ENCODE results near the gene CCNY. TPM values are rescaled to one million over a fixed set of nuclear protein-coding genes. Genes with fewer than 3 reads are reported as not detected.

CCNY gene
- total RNA-seq, 2 donors from 2014 or later: 40.1 to 84.6 TPM

DNA sequence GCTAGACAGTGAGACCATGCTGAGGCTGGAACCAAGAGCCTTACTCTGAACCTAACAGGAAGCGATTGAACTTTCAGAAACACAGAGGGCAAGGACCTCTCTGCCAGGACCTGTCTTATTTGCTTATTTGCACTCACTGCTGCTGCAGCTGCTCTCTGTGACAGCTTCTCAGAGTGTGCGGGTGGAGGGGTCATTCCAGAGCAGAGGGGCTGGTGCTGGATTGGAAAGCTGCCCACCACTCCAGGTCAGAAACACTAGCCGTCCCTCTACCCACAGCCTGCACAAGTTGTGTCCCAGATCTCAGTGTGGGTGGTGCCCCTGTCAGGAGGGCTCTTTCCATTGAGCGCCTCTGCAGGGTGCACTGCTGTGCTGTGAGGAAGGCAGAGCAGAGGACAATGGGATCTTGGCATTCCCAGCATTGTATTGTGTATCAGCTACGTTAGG lies 126.2 kb downstream of the CCNY start:
- TF ChIP-seq, protein P1, sequence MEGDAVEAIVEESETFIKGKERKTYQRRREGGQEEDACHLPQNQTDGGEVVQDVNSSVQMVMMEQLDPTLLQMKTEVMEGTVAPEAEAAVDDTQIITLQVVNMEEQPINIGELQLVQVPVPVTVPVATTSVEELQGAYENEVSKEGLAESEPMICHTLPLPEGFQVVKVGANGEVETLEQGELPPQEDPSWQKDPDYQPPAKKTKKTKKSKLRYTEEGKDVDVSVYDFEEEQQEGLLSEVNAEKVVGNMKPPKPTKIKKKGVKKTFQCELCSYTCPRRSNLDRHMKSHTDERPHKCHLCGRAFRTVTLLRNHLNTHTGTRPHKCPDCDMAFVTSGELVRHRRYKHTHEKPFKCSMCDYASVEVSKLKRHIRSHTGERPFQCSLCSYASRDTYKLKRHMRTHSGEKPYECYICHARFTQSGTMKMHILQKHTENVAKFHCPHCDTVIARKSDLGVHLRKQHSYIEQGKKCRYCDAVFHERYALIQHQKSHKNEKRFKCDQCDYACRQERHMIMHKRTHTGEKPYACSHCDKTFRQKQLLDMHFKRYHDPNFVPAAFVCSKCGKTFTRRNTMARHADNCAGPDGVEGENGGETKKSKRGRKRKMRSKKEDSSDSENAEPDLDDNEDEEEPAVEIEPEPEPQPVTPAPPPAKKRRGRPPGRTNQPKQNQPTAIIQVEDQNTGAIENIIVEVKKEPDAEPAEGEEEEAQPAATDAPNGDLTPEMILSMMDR (IDR thresholded peaks at IDR 0.05): no peak
- Histone ChIP-seq H3K4me3 (no peak overlapping the region), H3K27ac (no peak overlapping the region), H3K27me3 (replicated peaks; ENCODE audit: insufficient read depth) (no peaks in the 10 kb centered on the region), H3K36me3 (no peaks in the 10 kb centered on the region), H3K4me1 (ENCODE audit: control insufficient read depth in 1 of 2, low read depth in 2 of 2) (peaks cover 16 to 62% of the 10 kb centered on the region in 2 donors), H3K9me3 (no peaks in the 10 kb centered on the region)
- DNase-seq (ENCODE audit: low spot score) (no peak), ATAC-seq (ENCODE audit: insufficient number of reproducible peaks, low FRiP score, low read depth) (no peak)

DNA sequence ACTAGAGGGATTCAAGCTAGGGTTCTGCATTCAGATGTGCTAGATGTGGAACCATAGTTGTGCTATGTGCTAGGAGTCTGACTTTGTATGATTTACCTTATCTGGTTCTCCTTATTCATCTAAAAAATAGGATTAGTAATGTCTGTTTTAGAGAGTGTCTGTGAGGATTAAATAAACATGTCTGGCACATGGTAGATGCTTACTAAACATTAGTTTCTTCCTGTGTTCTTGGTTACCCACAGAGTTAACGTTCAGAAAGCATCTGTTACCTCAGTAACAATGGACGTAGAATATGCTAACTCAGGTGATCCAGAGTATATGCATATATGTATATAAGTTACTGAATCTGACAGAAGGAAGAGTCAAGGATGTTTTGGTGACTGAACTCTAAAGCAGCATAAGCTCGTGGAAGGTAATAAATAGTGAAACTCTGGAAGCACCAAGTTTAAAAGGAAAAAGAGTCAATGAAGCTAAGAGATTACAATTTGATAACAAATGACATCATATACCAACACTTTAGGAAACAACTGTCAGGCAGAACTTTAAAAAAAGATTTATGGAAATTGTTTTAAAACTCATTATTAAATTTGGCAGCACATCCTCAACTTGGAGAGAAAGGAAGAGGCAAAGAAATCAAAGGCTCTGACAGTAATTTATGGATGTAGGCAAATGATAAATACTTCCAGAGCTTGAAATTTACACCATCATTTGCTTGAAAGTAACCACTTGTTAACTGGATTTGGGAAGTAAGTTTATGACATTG lies 127.0 kb downstream of the CCNY start:
- Histone ChIP-seq H3K27ac (no peak overlapping the region), H3K4me3 (no peak overlapping the region), H3K9me3 (no peaks in the 10 kb centered on the region), H3K4me1 (ENCODE audit: control insufficient read depth in 1 of 2, low read depth in 2 of 2) (peaks cover 12 to 62% of the 10 kb centered on the region in 2 donors), H3K36me3 (no peaks in the 10 kb centered on the region), H3K27me3 (replicated peaks; ENCODE audit: insufficient read depth) (no peaks in the 10 kb centered on the region)
- TF ChIP-seq, protein P1 (IDR thresholded peaks at IDR 0.05): no peak
- no peak for ATAC-seq (ENCODE audit: insufficient number of reproducible peaks, low FRiP score, low read depth)
- no peak for DNase-seq (ENCODE audit: low spot score)

DNA sequence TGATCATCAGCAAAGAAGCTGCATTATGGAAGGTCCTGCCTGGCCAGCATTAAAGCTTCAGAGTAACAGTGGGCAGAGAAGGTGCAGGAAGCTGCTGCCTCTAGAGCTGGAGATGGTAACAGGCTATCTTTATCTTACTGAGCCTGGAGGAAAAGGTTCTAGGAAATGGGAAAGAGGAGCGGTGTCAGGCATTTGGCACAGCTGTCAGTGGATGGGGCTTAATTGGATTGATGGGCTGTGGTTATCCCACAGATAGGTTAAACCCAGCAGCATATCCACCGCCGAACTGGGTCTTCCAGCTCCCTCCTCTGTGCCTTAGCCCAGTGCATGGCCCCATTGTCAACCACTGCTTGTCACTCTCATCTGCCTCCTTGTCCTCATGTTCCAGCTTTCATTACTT lies 127.6 kb downstream of the CCNY start:
- ATAC-seq (ENCODE audit: insufficient number of reproducible peaks, low FRiP score, low read depth): no peak
- peaks cover 12 to 62% of the 10 kb centered on the region in 2 donors for H3K4me1 ChIP-seq (ENCODE audit: control insufficient read depth in 1 of 2, low read depth in 2 of 2)
- H3K4me3 ChIP-seq: no peak overlapping the region
- no peak for DNase-seq (ENCODE audit: low spot score)
- no peaks in the 10 kb centered on the region for H3K27me3 ChIP-seq (replicated peaks; ENCODE audit: insufficient read depth)
- TF ChIP-seq, protein P1 (IDR thresholded peaks at IDR 0.05): no peak
- no peaks in the 10 kb centered on the region for H3K36me3 ChIP-seq
- no peaks in the 10 kb centered on the region for H3K9me3 ChIP-seq
- H3K27ac ChIP-seq: no peak overlapping the region

DNA sequence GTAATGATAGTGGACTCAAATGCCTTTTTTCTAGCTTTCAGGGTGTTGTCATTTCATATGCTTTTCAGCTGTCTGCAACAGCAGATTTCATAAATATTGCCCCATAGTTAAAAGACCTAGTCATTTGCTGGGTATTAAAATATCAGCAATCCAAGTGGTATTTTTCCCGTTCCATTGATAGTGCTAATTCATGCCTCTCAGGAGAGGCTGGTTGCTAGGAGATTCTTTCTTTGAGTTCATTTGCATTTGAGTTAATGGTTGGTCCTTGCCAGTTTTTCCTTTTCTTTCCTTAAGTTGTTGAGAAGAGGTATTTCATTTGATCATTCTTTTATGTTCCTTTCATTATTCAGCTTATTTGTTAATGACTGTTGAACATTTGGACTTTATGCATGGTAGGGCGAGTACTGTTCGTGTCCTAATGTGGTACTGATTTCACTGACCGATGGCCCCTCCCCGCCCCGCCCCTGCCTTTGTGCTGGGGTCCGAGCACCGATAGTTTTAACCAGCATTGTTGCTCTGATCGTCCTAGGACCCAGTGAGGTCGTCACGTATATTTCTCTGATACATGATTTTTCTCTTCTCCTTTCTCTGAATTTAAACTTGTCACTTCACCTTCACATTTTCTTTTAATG lies 128.6 kb downstream of the CCNY start:
- ATAC-seq (ENCODE audit: insufficient number of reproducible peaks, low FRiP score, low read depth): no peak
- no peak for DNase-seq (ENCODE audit: low spot score)
- peaks cover 12 to 60% of the 10 kb centered on the region in 2 donors for H3K4me1 ChIP-seq (ENCODE audit: control insufficient read depth in 1 of 2, low read depth in 2 of 2)
- no peak overlapping the region for H3K27ac ChIP-seq
- no peaks in the 10 kb centered on the region for H3K36me3 ChIP-seq
- TF ChIP-seq, protein P1 (IDR thresholded peaks at IDR 0.05): no peak
- H3K27me3 ChIP-seq (replicated peaks; ENCODE audit: insufficient read depth): no peaks in the 10 kb centered on the region
- no peak overlapping the region for H3K4me3 ChIP-seq
- no peaks in the 10 kb centered on the region for H3K9me3 ChIP-seq

DNA sequence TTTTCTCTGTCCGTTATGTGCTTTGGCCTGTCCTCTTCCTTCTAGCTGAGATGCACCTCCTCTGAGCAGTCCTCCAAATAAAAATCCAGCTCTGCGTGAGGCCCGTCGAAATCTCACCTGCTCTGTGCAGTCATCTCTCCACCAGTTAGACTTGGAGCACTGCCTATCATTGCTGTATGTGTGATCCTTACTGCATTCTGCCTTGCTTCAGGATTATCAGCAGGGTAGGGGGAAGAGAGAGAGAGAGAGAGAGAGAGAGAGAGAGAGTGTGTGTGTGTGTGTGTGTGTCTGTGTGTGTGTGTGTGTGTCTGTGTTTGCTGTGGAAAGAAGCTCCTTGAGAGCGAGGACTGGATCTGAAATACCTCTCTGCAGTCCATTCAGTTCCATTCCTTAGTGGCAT lies 129.4 kb downstream of the CCNY start:
- TF ChIP-seq, protein P1 (IDR thresholded peaks at IDR 0.05): no peak
- ATAC-seq (ENCODE audit: insufficient number of reproducible peaks, low FRiP score, low read depth): no peak

More for the DNA sequence above, 129.4 kb downstream of the CCNY start:
- H3K4me1 ChIP-seq (ENCODE audit: control insufficient read depth in 1 of 2, low read depth in 2 of 2): peaks cover 12 to 58% of the 10 kb centered on the region in 2 donors
- H3K27me3 ChIP-seq (replicated peaks; ENCODE audit: insufficient read depth): no peaks in the 10 kb centered on the region
- no peak overlapping the region for H3K27ac ChIP-seq
- H3K4me3 ChIP-seq: no peak overlapping the region
- DNase-seq (ENCODE audit: low spot score): no peak
- H3K36me3 ChIP-seq: no peaks in the 10 kb centered on the region
- no peaks in the 10 kb centered on the region for H3K9me3 ChIP-seq
